ENCODE data around the gene ZBTB34. TPM values are rescaled to one million over a fixed set of nuclear protein-coding genes. Genes with fewer than 3 reads are reported as not detected.

ZBTB34 gene
- total and polyA plus RNA-seq, 4 donors = 2.1 to 12.4 (median 6.4) TPM

DNA sequence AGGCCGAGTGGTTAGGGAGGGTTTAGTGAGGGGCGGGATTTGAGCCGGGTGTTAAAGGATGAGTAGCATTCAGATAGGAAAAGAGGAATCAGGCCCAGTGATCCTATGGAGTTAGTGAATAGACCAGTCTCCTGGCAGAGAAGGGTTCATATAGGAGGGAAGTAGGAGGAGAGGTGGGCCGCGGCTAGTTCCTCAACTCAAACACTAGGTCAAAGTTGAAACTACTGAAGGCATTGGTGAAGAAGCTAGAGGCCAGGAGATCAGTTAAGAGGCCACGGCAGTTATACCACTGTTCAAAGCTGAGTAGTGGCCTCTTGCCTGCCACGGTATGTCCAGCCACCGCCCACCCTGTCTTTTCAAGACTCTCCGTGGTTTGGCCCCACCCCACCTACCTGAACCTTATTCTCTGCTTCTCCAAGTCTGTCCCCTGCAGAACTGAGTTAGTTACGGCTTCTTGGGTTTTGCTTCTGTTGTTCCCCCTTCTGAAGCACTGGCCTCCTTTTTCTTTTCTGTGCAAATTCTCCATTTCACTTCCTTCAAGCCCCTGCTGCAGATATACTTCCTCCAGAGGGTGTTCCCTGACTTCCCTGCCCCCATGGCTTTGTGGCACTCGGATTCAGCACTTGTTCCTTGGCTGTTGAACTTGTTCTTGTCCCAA, 1.8 kb downstream of the ZBTB34 start:
- intact Hi-C loops (cut with DNase I) = no loop called here
- no peak overlapping the region for H3K27ac ChIP-seq (ENCODE audit: low read depth in 1 of 2, low read length in 2 of 2)
- no peak for DNase-seq
- no peaks in the 10 kb centered on the region for H3K27me3 ChIP-seq (ENCODE audit: control insufficient read depth in 1 of 2, insufficient read depth in 2 of 2, low read length in 1 of 2)
- H3K36me3 ChIP-seq (ENCODE audit: control insufficient read depth in 1 of 2, insufficient read depth in 2 of 2, low read length in 1 of 2) = no peaks in the 10 kb centered on the region
- 51 to 54% methylated on average over 11 of the region's 11 CpGs for WGBS, 2 donors
- no peak for ATAC-seq (ENCODE audit: low FRiP score)
- peaks cover 2 to 11% of the 10 kb centered on the region in 2 donors for H3K4me1 ChIP-seq (ENCODE audit: control insufficient read depth in 1 of 2, insufficient read depth in 2 of 2, low read length in 2 of 2)
- peak overlapping the region in 1 of 2 donors; percentile 71 for H3K4me3 ChIP-seq (ENCODE audit: low read length in 2 of 2)
- no peaks in the 10 kb centered on the region for H3K9me3 ChIP-seq (ENCODE audit: control insufficient read depth, low read length)

GRCh38 chr9:126864771-126865170, 4.3 kb downstream of the ZBTB34 start:
- ATAC-seq (ENCODE audit: low FRiP score) (no peak), DNase-seq (no peak)
- intact Hi-C loops (cut with DNase I) = no loop called here
- Histone ChIP-seq H3K4me1 (ENCODE audit: control insufficient read depth in 1 of 2, insufficient read depth in 2 of 2, low read length in 2 of 2) (peaks cover 2 to 11% of the 10 kb centered on the region in 2 donors), H3K36me3 (ENCODE audit: control insufficient read depth in 1 of 2, insufficient read depth in 2 of 2, low read length in 1 of 2) (no peaks in the 10 kb centered on the region), H3K27me3 (ENCODE audit: control insufficient read depth in 1 of 2, insufficient read depth in 2 of 2, low read length in 1 of 2) (no peaks in the 10 kb centered on the region), H3K4me3 (ENCODE audit: low read length in 2 of 2) (no peak overlapping the region), H3K9me3 (ENCODE audit: control insufficient read depth, low read length) (no peaks in the 10 kb centered on the region), H3K27ac (ENCODE audit: low read depth in 1 of 2, low read length in 2 of 2) (no peak overlapping the region)
- 66 to 71% methylated on average over 2 of the region's 2 CpGs for WGBS, 2 donors

GRCh38 chr9:126869368-126869767, 8.9 kb downstream of the ZBTB34 start:
- 84 to 85% methylated on average over 7 of the region's 7 CpGs for WGBS, 2 donors
- no peaks in the 10 kb centered on the region for H3K36me3 ChIP-seq (ENCODE audit: control insufficient read depth in 1 of 2, insufficient read depth in 2 of 2, low read length in 1 of 2)
- no peak overlapping the region for H3K4me3 ChIP-seq (ENCODE audit: low read length in 2 of 2)
- ATAC-seq (ENCODE audit: low FRiP score) (no peak), DNase-seq (no peak)
- intact Hi-C loops (cut with DNase I) = no loop called here
- no peaks in the 10 kb centered on the region for H3K4me1 ChIP-seq (ENCODE audit: control insufficient read depth in 1 of 2, insufficient read depth in 2 of 2, low read length in 2 of 2)
- no peaks in the 10 kb centered on the region for H3K27me3 ChIP-seq (ENCODE audit: control insufficient read depth in 1 of 2, insufficient read depth in 2 of 2, low read length in 1 of 2)
- no peaks in the 10 kb centered on the region for H3K9me3 ChIP-seq (ENCODE audit: control insufficient read depth, low read length)
- no peak overlapping the region for H3K27ac ChIP-seq (ENCODE audit: low read depth in 1 of 2, low read length in 2 of 2)

GRCh38 chr9:126872516-126872915, 12.1 kb downstream of the ZBTB34 start:
- intact Hi-C loops (cut with DNase I) = no loop called here
- 88 to 93% methylated on average over 4 of the region's 4 CpGs for WGBS, 2 donors
- ATAC-seq (ENCODE audit: low FRiP score) = no peak
- Histone ChIP-seq H3K27ac (ENCODE audit: low read depth in 1 of 2, low read length in 2 of 2) (no peak overlapping the region), H3K4me3 (ENCODE audit: low read length in 2 of 2) (no peak overlapping the region), H3K4me1 (ENCODE audit: control insufficient read depth in 1 of 2, insufficient read depth in 2 of 2, low read length in 2 of 2) (no peaks in the 10 kb centered on the region), H3K36me3 (ENCODE audit: control insufficient read depth in 1 of 2, insufficient read depth in 2 of 2, low read length in 1 of 2) (no peaks in the 10 kb centered on the region), H3K9me3 (ENCODE audit: control insufficient read depth, low read length) (no peaks in the 10 kb centered on the region), H3K27me3 (ENCODE audit: control insufficient read depth in 1 of 2, insufficient read depth in 2 of 2, low read length in 1 of 2) (no peaks in the 10 kb centered on the region)
- DNase-seq = no peak

DNA sequence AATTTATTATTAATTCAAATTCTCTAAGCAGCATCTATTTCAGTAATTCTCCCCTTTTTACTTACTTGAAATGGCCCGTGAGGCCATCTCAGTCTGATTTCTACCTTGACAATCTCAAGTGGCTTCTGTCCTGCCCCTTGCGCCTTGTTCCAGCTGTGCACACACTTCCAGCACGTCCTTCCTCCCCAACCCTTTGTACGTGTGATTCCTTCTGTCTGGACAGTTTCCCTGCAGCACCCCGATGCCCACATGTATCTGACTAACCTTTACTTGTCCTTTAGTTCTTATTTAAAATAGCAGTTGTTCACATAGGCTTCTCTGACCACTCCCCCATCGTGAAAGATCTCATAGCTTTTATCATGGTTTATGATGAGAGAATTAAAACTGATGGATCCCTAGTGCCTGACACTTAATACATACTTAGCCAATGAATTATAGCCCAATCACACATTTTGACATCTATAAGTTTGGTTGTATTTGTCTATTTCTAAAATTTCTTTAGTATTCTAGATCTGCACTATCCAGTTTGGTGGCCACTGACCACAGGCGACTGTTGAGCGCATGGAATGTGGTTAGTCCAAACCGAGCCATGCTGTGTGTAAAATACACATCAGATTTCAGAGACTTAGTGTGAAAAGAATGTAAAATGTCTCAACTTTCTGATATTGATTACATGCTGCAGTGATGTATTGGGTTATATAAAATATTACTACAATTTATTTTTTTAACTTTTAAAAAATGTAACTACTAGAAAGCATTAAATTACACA, 14.3 kb downstream of the ZBTB34 start:
- DNase-seq (no peak), ATAC-seq (ENCODE audit: low FRiP score) (no peak)
- Histone ChIP-seq H3K36me3 (ENCODE audit: control insufficient read depth in 1 of 2, insufficient read depth in 2 of 2, low read length in 1 of 2) (peaks cover 0 to 1% of the 10 kb centered on the region in 2 donors), H3K4me3 (ENCODE audit: low read length in 2 of 2) (no peak overlapping the region), H3K4me1 (ENCODE audit: control insufficient read depth in 1 of 2, insufficient read depth in 2 of 2, low read length in 2 of 2) (no peaks in the 10 kb centered on the region), H3K9me3 (ENCODE audit: control insufficient read depth, low read length) (no peaks in the 10 kb centered on the region), H3K27ac (ENCODE audit: low read depth in 1 of 2, low read length in 2 of 2) (no peak overlapping the region), H3K27me3 (ENCODE audit: control insufficient read depth in 1 of 2, insufficient read depth in 2 of 2, low read length in 1 of 2) (no peaks in the 10 kb centered on the region)
- 71 to 79% methylated on average over 9 of the region's 9 CpGs for WGBS, 2 donors
- intact Hi-C loops (cut with DNase I) = no loop called here

GRCh38 chr9:126875756-126876510, 15.5 kb downstream of the ZBTB34 start:
- ATAC-seq (ENCODE audit: low FRiP score) = no peak
- no peaks in the 10 kb centered on the region for H3K9me3 ChIP-seq (ENCODE audit: control insufficient read depth, low read length)
- no peaks in the 10 kb centered on the region for H3K4me1 ChIP-seq (ENCODE audit: control insufficient read depth in 1 of 2, insufficient read depth in 2 of 2, low read length in 2 of 2)
- H3K27ac ChIP-seq (ENCODE audit: low read depth in 1 of 2, low read length in 2 of 2) = no peak overlapping the region
- intact Hi-C loops (cut with DNase I) = no loop called here
- H3K36me3 ChIP-seq (ENCODE audit: control insufficient read depth in 1 of 2, insufficient read depth in 2 of 2, low read length in 1 of 2) = peaks cover 0 to 1% of the 10 kb centered on the region in 2 donors
- H3K27me3 ChIP-seq (ENCODE audit: control insufficient read depth in 1 of 2, insufficient read depth in 2 of 2, low read length in 1 of 2) = no peaks in the 10 kb centered on the region
- no peak for DNase-seq
- no peak overlapping the region for H3K4me3 ChIP-seq (ENCODE audit: low read length in 2 of 2)
- 71 to 81% methylated on average over 4 of the region's 4 CpGs for WGBS, 2 donors

- intact Hi-C loops (cut with DNase I) = no loop called here
- 63 to 74% methylated on average over 4 of the region's 4 CpGs for WGBS, 2 donors
- H3K4me3 ChIP-seq (ENCODE audit: low read length in 2 of 2) = no peak overlapping the region
- no peak overlapping the region for H3K27ac ChIP-seq (ENCODE audit: low read depth in 1 of 2, low read length in 2 of 2)
- H3K36me3 ChIP-seq (ENCODE audit: control insufficient read depth in 1 of 2, insufficient read depth in 2 of 2, low read length in 1 of 2) = peaks cover 0 to 1% of the 10 kb centered on the region in 2 donors
- DNase-seq (no peak), ATAC-seq (ENCODE audit: low FRiP score) (no peak)
- no peaks in the 10 kb centered on the region for H3K9me3 ChIP-seq (ENCODE audit: control insufficient read depth, low read length)
- no peaks in the 10 kb centered on the region for H3K27me3 ChIP-seq (ENCODE audit: control insufficient read depth in 1 of 2, insufficient read depth in 2 of 2, low read length in 1 of 2)
- no peaks in the 10 kb centered on the region for H3K4me1 ChIP-seq (ENCODE audit: control insufficient read depth in 1 of 2, insufficient read depth in 2 of 2, low read length in 2 of 2)
These were observed 16.1 kb downstream of the ZBTB34 start for GRCh38 chr9:126876531-126876930.

DNA sequence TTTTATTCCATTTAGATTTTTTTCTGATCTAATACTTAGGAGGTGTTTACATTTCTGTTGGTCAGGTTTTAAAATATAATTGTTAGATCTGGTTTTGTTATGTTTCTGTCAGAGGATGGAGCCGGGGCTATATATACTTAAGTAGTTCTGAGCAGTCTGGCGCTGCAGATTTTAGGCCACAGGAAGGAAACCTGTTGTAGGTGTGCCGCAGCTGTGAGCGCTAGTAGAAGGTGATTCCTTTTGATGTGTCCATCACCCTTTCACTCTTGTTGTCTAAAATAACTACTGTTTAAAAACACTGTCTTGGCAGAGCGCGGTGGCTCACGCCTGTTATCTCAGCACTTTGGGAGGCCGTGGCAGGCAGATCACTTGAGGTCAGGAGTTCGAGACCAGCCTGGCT, 17.0 kb downstream of the ZBTB34 start:
- intact Hi-C loops (cut with DNase I) = no loop called here
- H3K9me3 ChIP-seq (ENCODE audit: control insufficient read depth, low read length) = no peaks in the 10 kb centered on the region
- H3K27me3 ChIP-seq (ENCODE audit: control insufficient read depth in 1 of 2, insufficient read depth in 2 of 2, low read length in 1 of 2) = no peaks in the 10 kb centered on the region
- WGBS, 2 donors = 91% methylated on average over 9 of the region's 9 CpGs
- H3K4me1 ChIP-seq (ENCODE audit: control insufficient read depth in 1 of 2, insufficient read depth in 2 of 2, low read length in 2 of 2) = no peaks in the 10 kb centered on the region
- no peak for DNase-seq
- no peak overlapping the region for H3K27ac ChIP-seq (ENCODE audit: low read depth in 1 of 2, low read length in 2 of 2)
- no peak for ATAC-seq (ENCODE audit: low FRiP score)
- H3K4me3 ChIP-seq (ENCODE audit: low read length in 2 of 2) = no peak overlapping the region
- peaks cover 0 to 1% of the 10 kb centered on the region in 2 donors for H3K36me3 ChIP-seq (ENCODE audit: control insufficient read depth in 1 of 2, insufficient read depth in 2 of 2, low read length in 1 of 2)

Measured in aorta (tissue), 5 donors.